ENCODE measurements around the gene C9orf43. TPM values are rescaled to one million over a fixed set of nuclear protein-coding genes. Genes with fewer than 3 reads are reported as not detected.
"Not testable (repeated sequence)": the region's sequence is repeated elsewhere in the genome, so short reads cannot be mapped to it uniquely, and the experiment has no call there.

The C9orf43 gene
- under 1 TPM in 1 of 4 donors, not detected in 3; 0.75 TPM for total RNA-seq

- Histone ChIP-seq H3K9me3 (no peaks in the 10 kb centered on the region), H3K36me3 (peaks cover 0 to 11% (median 0%) of the 10 kb centered on the region in 4 donors), H3K4me1 (peaks cover 6 to 31% (median 13%) of the 10 kb centered on the region in 4 donors), H3K27ac (peak within 1 kb of the TSS; percentile 94 to 98 (median 96)), H3K4me3 (peak within 1 kb of the TSS; percentile 49 to 95 (median 75)), H3K27me3 (no peaks in the 10 kb centered on the region)
- peak; percentile 95 for DNase-seq
- WGBS, 2 donors (ENCODE audit: low coverage in 1 of 2): 0 to 1% methylated on average over 17 to 60 of the region's 61 CpGs
- TF ChIP-seq POLR2A (IDR thresholded peaks at IDR 0.05) (peak; percentile 60), POLR2AphosphoS5 (IDR thresholded peaks at IDR 0.05) (peak; percentile 81 to 82 (median 82)), EP300 (IDR thresholded peaks at IDR 0.05; ENCODE audit: low read depth) (no peak), CTCF (IDR thresholded peaks at IDR 0.05) (peak in 1 of 5 experiments; percentile 8)
- intact Hi-C loops (cut with DNase I; ENCODE audit: low total_unique reads): no loop called here
- in situ Hi-C loops (cut with MboI; ENCODE audit: low pct_ligation_motif_present in 1 of 4, low pct_unique_long_range_greater_than_20kb in 1 of 4, low sequenced_read_pairs in 3 of 4): no loop called here
These were observed at the start of gene C9orf43, which contains the start of gene POLE3 for GRCh38 chr9:113410207-113410864. C9orf43 (plus strand) TSS chr9:113410747; CDS start chr9:113413494, 2,747 bp downstream. POLE3 (minus strand) TSS chr9:113410675; CDS start chr9:113410293, 382 bp downstream.

- no peak for DNase-seq
- in situ Hi-C loops (cut with MboI; ENCODE audit: low pct_ligation_motif_present in 1 of 4, low pct_unique_long_range_greater_than_20kb in 1 of 4, low sequenced_read_pairs in 3 of 4): no loop called here
- no peaks in the 10 kb centered on the region for H3K4me1 ChIP-seq
- 68 to 80% methylated on average over 1 to 7 of the region's 7 CpGs for WGBS, 2 donors (ENCODE audit: low coverage in 1 of 2)
- H3K27me3 ChIP-seq: no peaks in the 10 kb centered on the region
- no peaks in the 10 kb centered on the region for H3K36me3 ChIP-seq
- H3K4me3 ChIP-seq: no peak overlapping the region
- no peak overlapping the region for H3K27ac ChIP-seq
- intact Hi-C loops (cut with DNase I; ENCODE audit: low total_unique reads): no loop called here
- TF ChIP-seq CTCF (IDR thresholded peaks at IDR 0.05) (no peak), EP300 (IDR thresholded peaks at IDR 0.05; ENCODE audit: low read depth) (no peak), POLR2AphosphoS5 (IDR thresholded peaks at IDR 0.05) (no peak), POLR2A (IDR thresholded peaks at IDR 0.05) (no peak)
- H3K9me3 ChIP-seq: no peaks in the 10 kb centered on the region
These were observed 49.1 kb upstream of the C9orf43 start for GRCh38 chr9:113361304-113362018.

- intact Hi-C loops (cut with DNase I; ENCODE audit: low total_unique reads): no loop called here
- no peak overlapping the region for H3K27ac ChIP-seq
- no peaks in the 10 kb centered on the region for H3K9me3 ChIP-seq
- no peak overlapping the region for H3K4me3 ChIP-seq
- DNase-seq: no peak
- H3K4me1 ChIP-seq: no peaks in the 10 kb centered on the region
- in situ Hi-C loops (cut with MboI; ENCODE audit: low pct_ligation_motif_present in 1 of 4, low pct_unique_long_range_greater_than_20kb in 1 of 4, low sequenced_read_pairs in 3 of 4): no loop called here
- TF ChIP-seq CTCF (IDR thresholded peaks at IDR 0.05) (no peak), EP300 (IDR thresholded peaks at IDR 0.05; ENCODE audit: low read depth) (no peak), POLR2A (IDR thresholded peaks at IDR 0.05) (no peak), POLR2AphosphoS5 (IDR thresholded peaks at IDR 0.05) (no peak)
- no peaks in the 10 kb centered on the region for H3K27me3 ChIP-seq
- 91% methylated on average over 3 of the region's 3 CpGs; no CpG with 5 or more reads in 1 of the 2 donors for WGBS, 2 donors (ENCODE audit: low coverage in 1 of 2)
- H3K36me3 ChIP-seq: no peaks in the 10 kb centered on the region
These were observed 47.2 kb upstream of the C9orf43 start for GRCh38 chr9:113363336-113363735.

GRCh38 chr9:113364951-113365350, 45.6 kb upstream of the C9orf43 start:
- WGBS, 2 donors (ENCODE audit: low coverage in 1 of 2): 84 to 89% methylated on average over 1 of the region's 1 CpG
- Histone ChIP-seq H3K27ac (no peak overlapping the region), H3K27me3 (no peaks in the 10 kb centered on the region), H3K36me3 (no peaks in the 10 kb centered on the region), H3K4me3 (no peak overlapping the region), H3K9me3 (no peaks in the 10 kb centered on the region), H3K4me1 (no peaks in the 10 kb centered on the region)
- intact Hi-C loops (cut with DNase I; ENCODE audit: low total_unique reads): no loop called here
- in situ Hi-C loops (cut with MboI; ENCODE audit: low pct_ligation_motif_present in 1 of 4, low pct_unique_long_range_greater_than_20kb in 1 of 4, low sequenced_read_pairs in 3 of 4): no loop called here
- TF ChIP-seq POLR2AphosphoS5 (IDR thresholded peaks at IDR 0.05) (no peak), CTCF (IDR thresholded peaks at IDR 0.05) (no peak), POLR2A (IDR thresholded peaks at IDR 0.05) (no peak), EP300 (IDR thresholded peaks at IDR 0.05; ENCODE audit: low read depth) (no peak)
- DNase-seq: no peak

GRCh38 chr9:113365652-113366051, 44.9 kb upstream of the C9orf43 start:
- H3K27me3 ChIP-seq; DNase-seq; H3K36me3 ChIP-seq; intact Hi-C loops (cut with DNase I; ENCODE audit: low total_unique reads); in situ Hi-C loops (cut with MboI; ENCODE audit: low pct_ligation_motif_present in 1 of 4, low pct_unique_long_range_greater_than_20kb in 1 of 4, low sequenced_read_pairs in 3 of 4); H3K27ac ChIP-seq; H3K4me1 ChIP-seq; H3K4me3 ChIP-seq; H3K9me3 ChIP-seq: not testable (repeated sequence)
- 90% methylated on average over 3 of the region's 3 CpGs; no CpG with 5 or more reads in 1 of the 2 donors for whole genome bisulfite sequencing, 2 donors (ENCODE audit: low coverage in 1 of 2)
